K562 (cell line): Measurements from ENCODE around the gene HCFC1R1. TPM values are rescaled to one million over a fixed set of nuclear protein-coding genes. Genes with fewer than 3 reads are reported as not detected.

Source experiments
- BRD4 ChIP-seq: fragments of 200-600 bp; sonication (generic); IDR thresholded peaks from 2 replicates; pipeline ENCODE4 v1.6.1; 2017; ENCODE audit warnings: inconsistent platforms
- CBFB ChIP-seq: sonication (generic); formaldehyde crosslinking; IDR thresholded peaks from 2 replicates; pipeline ENCODE4 v1.4.0; 2020; ENCODE audit warnings: mild to moderate bottlenecking, missing genetic modification reagents
- CBX1 ChIP-seq: sonication (generic); IDR thresholded peaks from 2 replicates; pipeline ENCODE4 v1.6.1; 2016; ENCODE audit warnings: antibody characterized with exemption, low read depth, mild to moderate bottlenecking
- EGR1 ChIP-seq: fragments of 450-650 bp; conservative IDR thresholded peaks from 2 replicates; pipeline ENCODE4 v1.6.1; 2017; ENCODE audit warnings: mild to moderate bottlenecking
- FOSL1 ChIP-seq: fragments of 200-800 bp; sonication (Bioruptor generic); conservative IDR thresholded peaks from 2 replicates; pipeline ENCODE4 v1.6.1; 2016; ENCODE audit warnings: missing genetic modification characterization, missing compliant biosample characterization
- NCOR1 ChIP-seq: fragments of 450-650 bp; IDR thresholded peaks from 2 replicates; pipeline ENCODE4 v1.6.1; 2016; ENCODE audit warnings: mild to moderate bottlenecking, moderate library complexity
- NR2C2 ChIP-seq, 2 experiments: fragments of 200-800 bp in 1 of 2; sonication (Bioruptor generic) in 1 of 2; sonication (generic) in 1 of 2; formaldehyde crosslinking in 1 of 2; IDR thresholded peaks; 2 replicates each; pipeline versions ENCODE4 v1.6.1 to v1.8.0; 2016 to 2022; ENCODE audit warnings: mild to moderate bottlenecking in 1 of 2, missing compliant biosample characterization in 1 of 2, missing genetic modification characterization in 1 of 2, missing genetic modification reagents in 1 of 2
- PCBP1 ChIP-seq: fragments of 200-400 bp; formaldehyde crosslinking; IDR thresholded peaks from 2 replicates; pipeline ENCODE4 v1.6.1; 2018; ENCODE audit warnings: mild to moderate bottlenecking, low read depth, low read length; ENCODE audit not compliant: poor library complexity, severe bottlenecking
- RBM22 ChIP-seq: fragments of 200-400 bp; formaldehyde crosslinking; IDR thresholded peaks from 2 replicates; pipeline ENCODE4 v1.6.1; 2018; ENCODE audit warnings: low read length, low read depth; ENCODE audit not compliant: poor library complexity, severe bottlenecking
- STAG1 ChIP-seq: sonication (generic); formaldehyde crosslinking; IDR thresholded peaks from 2 replicates; pipeline ENCODE4 v1.5.0; 2020; ENCODE audit warnings: missing genetic modification reagents, borderline replicate concordance
- TSC22D4 ChIP-seq: fragments of 450-650 bp; IDR thresholded peaks from 2 replicates; pipeline ENCODE4 v1.6.1; 2016; ENCODE audit warnings: missing genetic modification characterization, missing biosample characterization, control low read depth
- ZFP36 ChIP-seq: fragments of 150-350 bp; IDR thresholded peaks from 2 replicates; pipeline ENCODE4 v1.6.1; 2018; ENCODE audit warnings: low read length, low read depth; ENCODE audit not compliant: partially characterized antibody
- ZNF274 ChIP-seq: IDR thresholded peaks from 2 replicates; pipeline ENCODE4 v1.6.1; 2011; ENCODE audit warnings: low read depth, mild to moderate bottlenecking, low read length, moderate library complexity, borderline replicate concordance
- ZNF644 ChIP-seq: fragments of 200-800 bp; sonication (Bioruptor generic); IDR thresholded peaks from 2 replicates; pipeline ENCODE4 v1.6.1; 2016; ENCODE audit warnings: low read depth, missing genetic modification characterization, missing compliant biosample characterization
- ZNF707 ChIP-seq: fragments of 250-450 bp; sonication (Bioruptor Pico); conservative IDR thresholded peaks from 2 replicates; pipeline ENCODE4 v1.8.0; 2022; ENCODE audit warnings: inconsistent platforms, mild to moderate bottlenecking, moderate library complexity
- polyA plus RNA-seq, 8 experiments: library from polyadenylated mRNA; depleted of rRNA in 4 of 8; stranded (reverse) in 5 of 8; unstranded in 3 of 8; fragments of >200 nt; fragmentation: Nextera tagmentation in 2 of 8; fragmentation: Illumina TruSeq in 1 of 8; extraction: Ambion mirVana in 2 of 8; extraction: Trizol in 1 of 8; gene quantifications; 2 replicates each; pipeline versions ENCODE4 v1.2.1 to v1.2.3, GENCODE V29; 2011 to 2014; ENCODE audit warnings: inconsistent platforms in 1 of 8, missing spikeins in 1 of 8
- total RNA-seq, 7 experiments: library from RNA; depleted of rRNA in 6 of 7; stranded (reverse); fragments of >200 nt in 6 of 7; fragmentation: Illumina TruSeq in 2 of 7; extraction: Trizol in 2 of 7; gene quantifications; 2 replicates each; pipeline versions ENCODE4 v1.2.1 to v1.2.3, GENCODE V29; 2011 to 2021; ENCODE audit warnings: low replicate concordance in 1 of 7
- TF ChIP-seq, protein P1 (sequence below): sonication (generic); formaldehyde crosslinking; IDR thresholded peaks from 2 replicates; pipeline ENCODE4 v1.9.0; 2022; ENCODE audit warnings: mild to moderate bottlenecking, missing genetic modification reagents
- TF ChIP-seq, protein P2 (sequence below): IDR thresholded peaks from 3 replicates; pipeline ENCODE4 v1.6.1; 2011; ENCODE audit warnings: borderline replicate concordance, mild to moderate bottlenecking, moderate library complexity; ENCODE audit not compliant: insufficient read length; ENCODE audit errors: extremely low read depth
- TF ChIP-seq, protein P3 (sequence below), 3 experiments: fragments of 200-800 bp in 1 of 3; fragments of 250-450 bp in 1 of 3; fragments of 450-650 bp in 1 of 3; sonication (Bioruptor Pico) in 1 of 3; sonication (Bioruptor generic) in 1 of 3; formaldehyde crosslinking in 1 of 3; IDR thresholded peaks; 2 replicates each; pipeline versions ENCODE4 v1.6.1 to v1.8.0; 2016 to 2022; ENCODE audit warnings: mild to moderate bottlenecking in 2 of 3, missing genetic modification characterization in 2 of 3, missing compliant biosample characterization in 1 of 3, moderate library complexity in 1 of 3

The HCFC1R1 gene
- total and polyA plus RNA-seq, 9 of the 15 experiments (the other 6 are each of a cell fraction or from before 2014, with no cell fraction given) = 2.2 to 29.0 (median 11.2) TPM

- TF ChIP-seq NR2C2 (CRISPR knock-in tag; IDR thresholded peaks at IDR 0.05) = no peak
- no peak for TF ChIP-seq NR2C2 (tag; IDR thresholded peaks at IDR 0.05)
- no peak for TF ChIP-seq RBM22
- TF ChIP-seq EGR1 = 0 out of 2 replicates have a peak, but pooled peaks have one; percentile 5
- no peak for TF ChIP-seq CBX1
- no peak for TF ChIP-seq ZNF644
- TF ChIP-seq STAG1 (CRISPR knock-in tag) = no peak
- TF ChIP-seq, protein P1, sequence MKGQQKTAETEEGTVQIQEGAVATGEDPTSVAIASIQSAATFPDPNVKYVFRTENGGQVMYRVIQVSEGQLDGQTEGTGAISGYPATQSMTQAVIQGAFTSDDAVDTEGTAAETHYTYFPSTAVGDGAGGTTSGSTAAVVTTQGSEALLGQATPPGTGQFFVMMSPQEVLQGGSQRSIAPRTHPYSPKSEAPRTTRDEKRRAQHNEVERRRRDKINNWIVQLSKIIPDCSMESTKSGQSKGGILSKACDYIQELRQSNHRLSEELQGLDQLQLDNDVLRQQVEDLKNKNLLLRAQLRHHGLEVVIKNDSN (CRISPR knock-in tag) = no peak
- TF ChIP-seq, protein P2, sequence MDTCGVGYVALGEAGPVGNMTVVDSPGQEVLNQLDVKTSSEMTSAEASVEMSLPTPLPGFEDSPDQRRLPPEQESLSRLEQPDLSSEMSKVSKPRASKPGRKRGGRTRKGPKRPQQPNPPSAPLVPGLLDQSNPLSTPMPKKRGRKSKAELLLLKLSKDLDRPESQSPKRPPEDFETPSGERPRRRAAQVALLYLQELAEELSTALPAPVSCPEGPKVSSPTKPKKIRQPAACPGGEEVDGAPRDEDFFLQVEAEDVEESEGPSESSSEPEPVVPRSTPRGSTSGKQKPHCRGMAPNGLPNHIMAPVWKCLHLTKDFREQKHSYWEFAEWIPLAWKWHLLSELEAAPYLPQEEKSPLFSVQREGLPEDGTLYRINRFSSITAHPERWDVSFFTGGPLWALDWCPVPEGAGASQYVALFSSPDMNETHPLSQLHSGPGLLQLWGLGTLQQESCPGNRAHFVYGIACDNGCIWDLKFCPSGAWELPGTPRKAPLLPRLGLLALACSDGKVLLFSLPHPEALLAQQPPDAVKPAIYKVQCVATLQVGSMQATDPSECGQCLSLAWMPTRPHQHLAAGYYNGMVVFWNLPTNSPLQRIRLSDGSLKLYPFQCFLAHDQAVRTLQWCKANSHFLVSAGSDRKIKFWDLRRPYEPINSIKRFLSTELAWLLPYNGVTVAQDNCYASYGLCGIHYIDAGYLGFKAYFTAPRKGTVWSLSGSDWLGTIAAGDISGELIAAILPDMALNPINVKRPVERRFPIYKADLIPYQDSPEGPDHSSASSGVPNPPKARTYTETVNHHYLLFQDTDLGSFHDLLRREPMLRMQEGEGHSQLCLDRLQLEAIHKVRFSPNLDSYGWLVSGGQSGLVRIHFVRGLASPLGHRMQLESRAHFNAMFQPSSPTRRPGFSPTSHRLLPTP = no peak
- TF ChIP-seq TSC22D4 = no peak
- TF ChIP-seq BRD4 = no peak
- TF ChIP-seq FOSL1 (tag) = no peak
- no peak for TF ChIP-seq ZNF274
- no peak for TF ChIP-seq NCOR1
- TF ChIP-seq ZNF707 (CRISPR knock-in tag) = no peak
- no peak for TF ChIP-seq PCBP1
- TF ChIP-seq ZFP36 = peak; percentile 20
- no peak for TF ChIP-seq CBFB
- TF ChIP-seq, protein P3, sequence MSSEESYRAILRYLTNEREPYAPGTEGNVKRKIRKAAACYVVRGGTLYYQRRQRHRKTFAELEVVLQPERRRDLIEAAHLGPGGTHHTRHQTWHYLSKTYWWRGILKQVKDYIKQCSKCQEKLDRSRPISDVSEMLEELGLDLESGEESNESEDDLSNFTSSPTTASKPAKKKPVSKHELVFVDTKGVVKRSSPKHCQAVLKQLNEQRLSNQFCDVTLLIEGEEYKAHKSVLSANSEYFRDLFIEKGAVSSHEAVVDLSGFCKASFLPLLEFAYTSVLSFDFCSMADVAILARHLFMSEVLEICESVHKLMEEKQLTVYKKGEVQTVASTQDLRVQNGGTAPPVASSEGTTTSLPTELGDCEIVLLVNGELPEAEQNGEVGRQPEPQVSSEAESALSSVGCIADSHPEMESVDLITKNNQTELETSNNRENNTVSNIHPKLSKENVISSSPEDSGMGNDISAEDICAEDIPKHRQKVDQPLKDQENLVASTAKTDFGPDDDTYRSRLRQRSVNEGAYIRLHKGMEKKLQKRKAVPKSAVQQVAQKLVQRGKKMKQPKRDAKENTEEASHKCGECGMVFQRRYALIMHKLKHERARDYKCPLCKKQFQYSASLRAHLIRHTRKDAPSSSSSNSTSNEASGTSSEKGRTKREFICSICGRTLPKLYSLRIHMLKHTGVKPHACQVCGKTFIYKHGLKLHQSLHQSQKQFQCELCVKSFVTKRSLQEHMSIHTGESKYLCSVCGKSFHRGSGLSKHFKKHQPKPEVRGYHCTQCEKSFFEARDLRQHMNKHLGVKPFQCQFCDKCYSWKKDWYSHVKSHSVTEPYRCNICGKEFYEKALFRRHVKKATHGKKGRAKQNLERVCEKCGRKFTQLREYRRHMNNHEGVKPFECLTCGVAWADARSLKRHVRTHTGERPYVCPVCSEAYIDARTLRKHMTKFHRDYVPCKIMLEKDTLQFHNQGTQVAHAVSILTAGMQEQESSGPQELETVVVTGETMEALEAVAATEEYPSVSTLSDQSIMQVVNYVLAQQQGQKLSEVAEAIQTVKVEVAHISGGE (CRISPR knock-in tag; IDR thresholded peaks at IDR 0.05) = no peak
Observed at GRCh38 chr16:2979669-2980226, 44.0 kb downstream of the HCFC1R1 start (continued).
